K562 (cell line): Measurements from ENCODE around the gene FRMD1. TPM values are rescaled to one million over a fixed set of nuclear protein-coding genes. Genes with fewer than 3 reads are reported as not detected.
A peak's percentile ranks its signal among the peaks of the same experiment; 100 is the strongest.

Experiments used
- ATAC-seq: fragments of 200-7000 bp; cut with Tn5 transposase; 3 replicates; pipeline ENCODE4 v1.9.1; 2020; ENCODE audit warnings: moderate library complexity
- BruUV-seq: library from RNA; stranded (reverse); fragments of 400-500 nt; replicated peaks from 2 replicates; lab custom pipeline; 2021; lab: Mats Ljungman, UMichigan
- CTCF ChIA-PET: fragments of 300-600 bp; formaldehyde crosslinking; extraction: SDS; loops from one replicate; lab custom pipeline; 2021; ENCODE audit warnings: low intra/inter-chr PET ratio; lab: Yijun Ruan, JAX
- POLR2A ChIA-PET: fragments of 300-600, 350-650 bp; sonication (Branson Sonifier 250); formaldehyde crosslinking; extraction: SDS; loops from one replicate; lab custom pipeline; 2021; ENCODE audit warnings: antibody characterized with exemption, inconsistent platforms; lab: Yijun Ruan, JAX
- DNase-seq, 4 experiments: peaks; one replicate each; pipeline versions ENCODE4 v3.0.0 to v3.0.0-alpha.2; 2011 to 2018; ENCODE audit warnings: low spot score in 3 of 4, mixed read lengths in 3 of 4; ENCODE audit errors: extremely low read depth in 1 of 4
- FAIRE-seq: peaks from 2 replicates; lab custom pipeline; 2011; peaks lifted over from hg19 to GRCh38; lab: Jason Lieb, UNC
- H2AFZ ChIP-seq: 2 replicates; pipeline ENCODE4 v1.6.0; 2011; ENCODE audit warnings: low read depth, low read length, control low read depth, inconsistent platforms
- H3K27ac ChIP-seq: fragments of 200-600 bp; 3 replicates; pipeline ENCODE4 v1.8.0; 2011; ENCODE audit warnings: low read depth, mild to moderate bottlenecking, control low read depth, inconsistent platforms, low read length, moderate library complexity, mixed read lengths; ENCODE audit errors: extremely low read depth
- H3K27me3 ChIP-seq, 2 experiments: fragments of 300-600 bp in 1 of 2; 2 replicates in 1 of 2; 3 replicates in 1 of 2; pipeline versions ENCODE4 v1.6.0 to v1.8.0; 2011; ENCODE audit warnings: inconsistent platforms in 2 of 2, low read length in 2 of 2, mild to moderate bottlenecking in 1 of 2, mixed read lengths in 1 of 2, moderate library complexity in 1 of 2; ENCODE audit not compliant: control insufficient read depth in 2 of 2, insufficient read depth in 2 of 2
- H3K36me3 ChIP-seq: fragments of 300-600 bp; 3 replicates; pipeline ENCODE4 v1.8.0; 2011; ENCODE audit warnings: mild to moderate bottlenecking, low read length, inconsistent platforms; ENCODE audit not compliant: control insufficient read depth, insufficient read depth
- H3K4me1 ChIP-seq, 2 experiments: fragments of 200-600 bp in 1 of 2; replicated peaks in 1 of 2; 2 replicates in 1 of 2; 3 replicates in 1 of 2; pipeline versions ENCODE4 v1.5.1 to v1.8.0; 2011; ENCODE audit warnings: inconsistent platforms in 2 of 2, low read length in 2 of 2, mild to moderate bottlenecking in 1 of 2, mixed read lengths in 1 of 2, moderate library complexity in 1 of 2; ENCODE audit not compliant: control insufficient read depth in 2 of 2, insufficient read depth in 2 of 2
- H3K4me2 ChIP-seq: 2 replicates; pipeline ENCODE4 v1.6.1; 2011; ENCODE audit warnings: low read length, control low read depth, inconsistent platforms, mixed read lengths; ENCODE audit not compliant: insufficient read depth
- H3K4me3 ChIP-seq: fragments of 200-600 bp; sonication (generic), shearing (Covaris generic); 2 replicates; pipeline ENCODE4 v1.5.1; 2016; ENCODE audit warnings: control low read depth, inconsistent platforms
- H3K79me2 ChIP-seq: fragments of 200-600 bp; 3 replicates; pipeline ENCODE4 v1.8.0; 2011; ENCODE audit warnings: low read length, inconsistent platforms; ENCODE audit not compliant: control insufficient read depth, insufficient read depth
- H3K9ac ChIP-seq, 2 experiments: 2 replicates each; pipeline versions ENCODE4 v1.6.0 to v1.6.1; 2011; ENCODE audit warnings: low read depth in 2 of 2, low read length in 2 of 2, control low read depth in 1 of 2, inconsistent platforms in 1 of 2, mild to moderate bottlenecking in 1 of 2, mixed read lengths in 1 of 2; ENCODE audit not compliant: insufficient read depth in 1 of 2
- H3K9me1 ChIP-seq: one replicate; pipeline ENCODE4 v1.6.0; 2011; ENCODE audit warnings: inconsistent platforms, mild to moderate bottlenecking, low read length, moderate library complexity; ENCODE audit not compliant: control insufficient read depth, insufficient read depth
- H3K9me3 ChIP-seq: replicated peaks from 2 replicates; pipeline ENCODE4 v1.5.1; 2011; ENCODE audit warnings: low read depth, low read length, inconsistent platforms; ENCODE audit not compliant: control insufficient read depth, insufficient read depth
- H4K20me1 ChIP-seq: replicated peaks from 2 replicates; pipeline ENCODE4 v1.6.1; 2011; ENCODE audit warnings: low read length, inconsistent platforms, mixed read lengths; ENCODE audit not compliant: control insufficient read depth, insufficient read depth
- ETS1 ChIP-seq: conservative IDR thresholded peaks from 2 replicates; pipeline ENCODE4 v1.6.1; 2011; ENCODE audit warnings: low read depth, mild to moderate bottlenecking, low read length; ENCODE audit not compliant: control insufficient read depth
- LCOR ChIP-seq: sonication (generic); formaldehyde crosslinking; IDR thresholded peaks from 2 replicates; pipeline ENCODE4 v1.8.0; 2022; ENCODE audit warnings: mild to moderate bottlenecking, missing genetic modification reagents
- MAX ChIP-seq: sonication (generic); formaldehyde crosslinking; IDR thresholded peaks from 2 replicates; pipeline ENCODE4 v1.9.0; 2022; ENCODE audit warnings: mild to moderate bottlenecking, missing genetic modification reagents
- WGBS: fragments of 100-300 bp; shearing (Covaris generic); methylation state at CpG from one replicate; pipeline ENCODE4 v1.1.6; 2016; ENCODE audit warnings: low coverage, mixed read lengths; ENCODE audit not compliant: insufficient coverage; ENCODE audit errors: missing lambda C conversion rate; 5-methylcytosine and 5-hydroxymethylcytosine counted together
- in situ Hi-C: fragments of 300-500 bp; cut with MboI; formaldehyde crosslinking; loops from 4 replicates; pipeline ENCODE4 v1.15.0; 2018; ENCODE audit warnings: inconsistent platforms, mixed read lengths
- intact Hi-C: fragments of 100-400 bp; cut with micrococcal nuclease; formaldehyde crosslinking; loops from 2 replicates; pipeline ENCODE4 v1.14.2; 2022
- polyA plus RNA-seq, 8 experiments: library from polyadenylated mRNA; depleted of rRNA in 4 of 8; stranded (reverse) in 5 of 8; unstranded in 3 of 8; fragments of >200 nt; fragmentation: Nextera tagmentation in 2 of 8; fragmentation: Illumina TruSeq in 1 of 8; extraction: Ambion mirVana in 2 of 8; extraction: Trizol in 1 of 8; gene quantifications; 2 replicates each; pipeline versions ENCODE4 v1.2.1 to v1.2.3, GENCODE V29; 2011 to 2014; ENCODE audit warnings: inconsistent platforms in 1 of 8, missing spikeins in 1 of 8
- total RNA-seq, 7 experiments: library from RNA; depleted of rRNA in 6 of 7; stranded (reverse); fragments of >200 nt in 6 of 7; fragmentation: Illumina TruSeq in 2 of 7; extraction: Trizol in 2 of 7; gene quantifications; 2 replicates each; pipeline versions ENCODE4 v1.2.1 to v1.2.3, GENCODE V29; 2011 to 2021; ENCODE audit warnings: low replicate concordance in 1 of 7

The FRMD1 gene
- total and polyA plus RNA-seq, 9 of the 15 experiments (the other 6 are each of a cell fraction or from before 2014, with no cell fraction given), result 0.01 to 0.04 (median 0.01) TPM; not detected in 6

DNA sequence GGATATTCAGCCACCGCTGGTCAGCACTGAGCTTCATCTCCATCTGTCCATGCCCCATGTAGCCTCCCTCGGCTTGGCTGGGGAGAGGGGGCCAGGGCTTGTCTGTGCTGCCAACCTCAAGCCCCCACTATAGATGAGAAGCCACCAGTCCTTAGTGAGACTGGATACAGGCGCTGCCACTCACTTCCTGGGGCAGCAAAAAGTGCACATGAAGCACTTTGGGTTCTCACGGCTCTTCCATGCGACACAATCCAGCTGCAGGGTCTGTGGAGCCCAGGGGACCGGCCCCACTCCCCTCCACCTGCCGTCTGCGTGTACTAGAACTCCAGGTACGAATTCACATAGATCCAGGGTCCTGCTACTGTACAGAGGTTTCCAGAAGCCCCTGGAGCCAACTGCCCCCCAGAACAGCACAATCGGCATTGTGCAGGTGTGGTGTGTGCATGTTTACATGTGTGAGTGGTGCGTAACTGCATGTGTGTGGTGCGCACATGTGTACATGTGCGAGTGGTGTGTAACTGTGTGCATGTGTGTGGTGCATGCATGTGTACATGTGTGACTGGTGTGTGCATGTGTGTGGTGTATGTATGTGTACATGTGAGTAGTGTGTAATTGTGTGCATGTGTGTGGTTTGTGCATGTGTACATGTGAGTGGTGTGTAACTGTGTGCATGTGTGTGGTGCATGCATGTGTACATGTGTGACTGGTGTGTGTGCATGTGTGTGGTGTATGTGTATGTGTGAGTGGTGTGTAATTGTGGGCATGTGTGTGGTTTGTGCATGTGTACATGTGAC, 4.9 kb downstream of the FRMD1 start:
- intact Hi-C loops (no loop called here), in situ Hi-C loops (no loop called here)
- Histone ChIP-seq H3K27me3 (peaks cover 21 to 65% of the 10 kb centered on the region in 2 experiments; a peak in 4 of 5 replicates), H4K20me1 (0 out of 2 replicates have a peak, but pooled peaks cover 1% of the 10 kb centered on the region), H3K9me1 (no peaks in the 10 kb centered on the region), H3K27ac (no peak overlapping the region; the same call in 2 of the 3 replicates), H3K4me2 (no peak overlapping the region), H3K9ac (no peak overlapping the region), H3K9me3 (no peaks in the 10 kb centered on the region; the same call in 1 of the 2 replicates), H3K4me1 (peaks cover 0 to 16% of the 10 kb centered on the region in 2 experiments; a peak in 2 of 5 replicates)
- CTCF ChIA-PET, result no interaction called here
- WGBS, result 7% methylated on average over 13 of the region's 13 CpGs
- no TSS peak for BruUV-seq
- peak; percentile 59 for FAIRE-seq
- DNase-seq, result no peak
- ATAC-seq, result no peak
- TF ChIP-seq LCOR (CRISPR knock-in tag), result no peak
- TF ChIP-seq MAX, result peak; percentile 24; the same call in 1 of the 2 replicates
- TF ChIP-seq ETS1, result no peak
- TF ChIP-seq, all 486 proteins: peak for 1
- Histone ChIP-seq H3K36me3 (no peaks in the 10 kb centered on the region), H3K79me2 (no peaks in the 10 kb centered on the region), H2AFZ (no peak overlapping the region), H3K4me3 (no peak overlapping the region)
- POLR2A ChIA-PET, result no interaction called here
